K562 (cell line): ENCODE data around the gene LRCOL1.

ENCODE experiments used
- MYC ChIP-seq, 2 experiments: fragments of 250-450 bp in 1 of 2; sonication (Bioruptor Pico) in 1 of 2; IDR thresholded peaks; 2 replicates each; pipeline versions ENCODE4 v1.5.1 to v1.6.1; 2012 to 2021; ENCODE audit warnings: low read depth in 2 of 2, borderline replicate concordance in 1 of 2, improper control_type of control experiment in 1 of 2, low read length in 1 of 2, mild to moderate bottlenecking in 1 of 2, moderate library complexity in 1 of 2
- POLR2AphosphoS5 ChIP-seq: IDR thresholded peaks from 2 replicates; pipeline ENCODE4 v1.6.1; 2011; ENCODE audit warnings: mild to moderate bottlenecking, low read depth, low read length, moderate library complexity; ENCODE audit not compliant: control insufficient read depth, insufficient read depth
- POLR2G ChIP-seq: fragments of 200-400 bp; formaldehyde crosslinking; IDR thresholded peaks from 2 replicates; pipeline ENCODE4 v1.6.1; 2017; ENCODE audit warnings: low read depth, mild to moderate bottlenecking, antibody characterized with exemption, low read length, moderate library complexity
- TCF3 ChIP-seq: sonication (generic); formaldehyde crosslinking; IDR thresholded peaks from 2 replicates; pipeline ENCODE4 v1.4.0; 2020; ENCODE audit warnings: mild to moderate bottlenecking, missing genetic modification reagents
- ZNF121 ChIP-seq: sonication (generic); formaldehyde crosslinking; conservative IDR thresholded peaks from 2 replicates; pipeline ENCODE4 v1.8.0; 2022; ENCODE audit warnings: missing genetic modification reagents
- ZNF717 ChIP-seq: fragments of 250-450 bp; sonication (Bioruptor Pico); IDR thresholded peaks from 2 replicates; pipeline ENCODE4 v1.5.0; 2021
- TF ChIP-seq, protein P1 (sequence below), 3 experiments: IDR thresholded peaks in 2 of 3; conservative IDR thresholded peaks in 1 of 3; 2 replicates each; pipeline ENCODE4 v1.5.1; 2011 to 2012; ENCODE audit warnings: low read length in 3 of 3, mild to moderate bottlenecking in 3 of 3, control low read depth in 2 of 3, improper control_type of control experiment in 1 of 3, inconsistent platforms in 1 of 3, low read depth in 1 of 3, mixed read lengths in 1 of 3, moderate library complexity in 1 of 3; ENCODE audit not compliant: insufficient read depth in 2 of 3
- TF ChIP-seq, protein P2 (sequence below): sonication (generic); formaldehyde crosslinking; IDR thresholded peaks from 2 replicates; pipeline ENCODE4 v1.8.0; 2023; ENCODE audit warnings: mild to moderate bottlenecking, missing genetic modification reagents
- TF ChIP-seq, protein P3 (sequence below): sonication (generic); formaldehyde crosslinking; IDR thresholded peaks from 2 replicates; pipeline ENCODE4 v1.8.0; 2022; ENCODE audit warnings: mild to moderate bottlenecking, low read depth, missing genetic modification reagents

DNA sequence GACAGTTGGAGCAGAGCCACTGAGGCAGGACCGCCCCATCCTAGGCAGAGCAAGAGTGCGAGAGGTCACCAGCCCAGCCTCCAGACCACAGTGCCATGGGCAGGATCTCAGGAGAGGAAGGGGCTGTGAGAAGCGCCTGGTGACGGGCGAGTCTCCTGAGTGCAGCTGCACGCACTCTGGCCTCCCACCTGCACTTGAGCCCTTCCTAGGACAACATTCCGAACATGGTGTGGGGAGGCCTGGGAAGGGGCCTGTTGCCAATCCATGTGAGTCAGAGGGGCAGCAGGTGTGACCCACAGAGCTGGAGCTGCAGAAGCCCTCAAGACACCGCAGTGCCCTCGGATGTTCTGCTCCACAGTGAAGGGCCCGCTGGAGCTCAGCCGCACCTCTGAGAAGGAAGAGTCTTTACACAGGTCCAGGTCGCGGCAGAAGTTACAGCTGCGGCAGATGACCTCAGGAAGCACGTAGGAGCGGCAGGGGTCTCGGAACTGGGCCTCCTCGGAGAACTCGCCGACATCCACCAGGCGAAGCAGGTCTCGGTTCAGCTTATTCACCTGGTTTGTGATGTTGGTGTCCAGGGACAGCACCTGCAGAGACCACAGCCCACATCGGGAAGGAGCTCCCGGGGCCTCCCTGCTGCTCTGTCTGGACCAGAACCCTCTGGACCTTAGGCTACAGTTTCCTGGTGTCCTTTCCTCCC, 15.5 kb upstream of the LRCOL1 start:
- TF ChIP-seq, protein P1, sequence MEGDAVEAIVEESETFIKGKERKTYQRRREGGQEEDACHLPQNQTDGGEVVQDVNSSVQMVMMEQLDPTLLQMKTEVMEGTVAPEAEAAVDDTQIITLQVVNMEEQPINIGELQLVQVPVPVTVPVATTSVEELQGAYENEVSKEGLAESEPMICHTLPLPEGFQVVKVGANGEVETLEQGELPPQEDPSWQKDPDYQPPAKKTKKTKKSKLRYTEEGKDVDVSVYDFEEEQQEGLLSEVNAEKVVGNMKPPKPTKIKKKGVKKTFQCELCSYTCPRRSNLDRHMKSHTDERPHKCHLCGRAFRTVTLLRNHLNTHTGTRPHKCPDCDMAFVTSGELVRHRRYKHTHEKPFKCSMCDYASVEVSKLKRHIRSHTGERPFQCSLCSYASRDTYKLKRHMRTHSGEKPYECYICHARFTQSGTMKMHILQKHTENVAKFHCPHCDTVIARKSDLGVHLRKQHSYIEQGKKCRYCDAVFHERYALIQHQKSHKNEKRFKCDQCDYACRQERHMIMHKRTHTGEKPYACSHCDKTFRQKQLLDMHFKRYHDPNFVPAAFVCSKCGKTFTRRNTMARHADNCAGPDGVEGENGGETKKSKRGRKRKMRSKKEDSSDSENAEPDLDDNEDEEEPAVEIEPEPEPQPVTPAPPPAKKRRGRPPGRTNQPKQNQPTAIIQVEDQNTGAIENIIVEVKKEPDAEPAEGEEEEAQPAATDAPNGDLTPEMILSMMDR (IDR thresholded peaks at IDR 0.05 in 2 of 3, conservative IDR thresholded peaks at IDR 0.05 in 1 of 3; ENCODE audit: insufficient read depth in 2 of 3, low read depth in 1 of 3, low read length in 3 of 3): no peak
- no peak for TF ChIP-seq POLR2AphosphoS5
- TF ChIP-seq POLR2G: no peak; the same call in 1 of the 2 replicates
- TF ChIP-seq MYC (IDR thresholded peaks at IDR 0.05; ENCODE audit: low read depth, low read length): no peak
- no peak for TF ChIP-seq MYC (CRISPR knock-in tag; IDR thresholded peaks at IDR 0.05; ENCODE audit: borderline replicate concordance, low read depth)
- TF ChIP-seq ZNF121 (CRISPR knock-in tag): no peak
- TF ChIP-seq TCF3 (CRISPR knock-in tag): no peak
- TF ChIP-seq, protein P2, sequence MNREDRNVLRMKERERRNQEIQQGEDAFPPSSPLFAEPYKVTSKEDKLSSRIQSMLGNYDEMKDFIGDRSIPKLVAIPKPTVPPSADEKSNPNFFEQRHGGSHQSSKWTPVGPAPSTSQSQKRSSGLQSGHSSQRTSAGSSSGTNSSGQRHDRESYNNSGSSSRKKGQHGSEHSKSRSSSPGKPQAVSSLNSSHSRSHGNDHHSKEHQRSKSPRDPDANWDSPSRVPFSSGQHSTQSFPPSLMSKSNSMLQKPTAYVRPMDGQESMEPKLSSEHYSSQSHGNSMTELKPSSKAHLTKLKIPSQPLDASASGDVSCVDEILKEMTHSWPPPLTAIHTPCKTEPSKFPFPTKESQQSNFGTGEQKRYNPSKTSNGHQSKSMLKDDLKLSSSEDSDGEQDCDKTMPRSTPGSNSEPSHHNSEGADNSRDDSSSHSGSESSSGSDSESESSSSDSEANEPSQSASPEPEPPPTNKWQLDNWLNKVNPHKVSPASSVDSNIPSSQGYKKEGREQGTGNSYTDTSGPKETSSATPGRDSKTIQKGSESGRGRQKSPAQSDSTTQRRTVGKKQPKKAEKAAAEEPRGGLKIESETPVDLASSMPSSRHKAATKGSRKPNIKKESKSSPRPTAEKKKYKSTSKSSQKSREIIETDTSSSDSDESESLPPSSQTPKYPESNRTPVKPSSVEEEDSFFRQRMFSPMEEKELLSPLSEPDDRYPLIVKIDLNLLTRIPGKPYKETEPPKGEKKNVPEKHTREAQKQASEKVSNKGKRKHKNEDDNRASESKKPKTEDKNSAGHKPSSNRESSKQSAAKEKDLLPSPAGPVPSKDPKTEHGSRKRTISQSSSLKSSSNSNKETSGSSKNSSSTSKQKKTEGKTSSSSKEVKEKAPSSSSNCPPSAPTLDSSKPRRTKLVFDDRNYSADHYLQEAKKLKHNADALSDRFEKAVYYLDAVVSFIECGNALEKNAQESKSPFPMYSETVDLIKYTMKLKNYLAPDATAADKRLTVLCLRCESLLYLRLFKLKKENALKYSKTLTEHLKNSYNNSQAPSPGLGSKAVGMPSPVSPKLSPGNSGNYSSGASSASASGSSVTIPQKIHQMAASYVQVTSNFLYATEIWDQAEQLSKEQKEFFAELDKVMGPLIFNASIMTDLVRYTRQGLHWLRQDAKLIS (CRISPR knock-in tag): no peak
- TF ChIP-seq ZNF717: no peak
- TF ChIP-seq, protein P3, sequence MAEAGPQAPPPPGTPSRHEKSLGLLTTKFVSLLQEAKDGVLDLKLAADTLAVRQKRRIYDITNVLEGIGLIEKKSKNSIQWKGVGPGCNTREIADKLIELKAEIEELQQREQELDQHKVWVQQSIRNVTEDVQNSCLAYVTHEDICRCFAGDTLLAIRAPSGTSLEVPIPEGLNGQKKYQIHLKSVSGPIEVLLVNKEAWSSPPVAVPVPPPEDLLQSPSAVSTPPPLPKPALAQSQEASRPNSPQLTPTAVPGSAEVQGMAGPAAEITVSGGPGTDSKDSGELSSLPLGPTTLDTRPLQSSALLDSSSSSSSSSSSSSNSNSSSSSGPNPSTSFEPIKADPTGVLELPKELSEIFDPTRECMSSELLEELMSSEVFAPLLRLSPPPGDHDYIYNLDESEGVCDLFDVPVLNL (CRISPR knock-in tag): no peak
